NCI-H774 (cell line): Measurements from ENCODE around the gene ZFPM1.

Experiments
- DNase-seq: peaks from one replicate; lab custom pipeline; 2025; lab: John Stamatoyannopoulos, UW

ZFPM1 gene

GRCh38 chr16:88527186-88527936, 74.3 kb downstream of the ZFPM1 start:
- no peak for DNase-seq

GRCh38 chr16:88527937-88528743, 75.1 kb downstream of the ZFPM1 start:
- DNase-seq = no peak

- DNase-seq = no peak
Observed at GRCh38 chr16:88528902-88529318, 75.8 kb downstream of the ZFPM1 start.

- DNase-seq = no peak
Observed at GRCh38 chr16:88529596-88529995, 76.5 kb downstream of the ZFPM1 start.

- DNase-seq = no peak
Observed at GRCh38 chr16:88530051-88530857, 77.2 kb downstream of the ZFPM1 start.

- no peak for DNase-seq
Observed at GRCh38 chr16:88530858-88531203, 77.8 kb downstream of the ZFPM1 start.

GRCh38 chr16:88531346-88531745, 78.3 kb downstream of the ZFPM1 start:
- DNase-seq = no peak

- no peak for DNase-seq
Observed at GRCh38 chr16:88531931-88532433, 78.9 kb downstream of the ZFPM1 start.

GRCh38 chr16:88532434-88533241, 79.6 kb downstream of the ZFPM1 start:
- DNase-seq = no peak

GRCh38 chr16:88533381-88533917, 80.4 kb downstream of the ZFPM1 start:
- no peak for DNase-seq

GRCh38 chr16:88533932-88534637, 81.0 kb downstream of the ZFPM1 start:
- peak; percentile 39 for DNase-seq

- DNase-seq = no peak
Observed at GRCh38 chr16:88534638-88535190, 81.6 kb downstream of the ZFPM1 start.

GRCh38 chr16:88535191-88535856, 82.2 kb downstream of the ZFPM1 start:
- DNase-seq = no peak

GRCh38 chr16:88535857-88536222, 82.8 kb downstream of the ZFPM1 start:
- DNase-seq = no peak

- no peak for DNase-seq
Observed at GRCh38 chr16:88536510-88536909, 83.4 kb downstream of the ZFPM1 start.

GRCh38 chr16:88536971-88537751, 84.1 kb downstream of the ZFPM1 start:
- DNase-seq = no peak

- DNase-seq = no peak
Observed at GRCh38 chr16:88537859-88538258, 84.8 kb downstream of the ZFPM1 start.

GRCh38 chr16:88538366-88539060, 85.4 kb downstream of the ZFPM1 start:
- DNase-seq = no peak
